Brain microvascular endothelial cell (primary cell): ENCODE data around the gene MPZL2.

Source experiments
- DNase-seq: peaks from one replicate; pipeline ENCODE4 v3.0.0-alpha.2; 2020
- H3K27ac ChIP-seq: fragments of 250-450 bp; sonication (Bioruptor Pico); 2 replicates; pipeline ENCODE4 v1.5.1; 2020; ENCODE audit warnings: mild to moderate bottlenecking, moderate library complexity
- H3K27me3 ChIP-seq: fragments of 250-450 bp; sonication (Bioruptor Pico); replicated peaks from 2 replicates; pipeline ENCODE4 v1.5.1; 2020; ENCODE audit warnings: mild to moderate bottlenecking
- H3K36me3 ChIP-seq: fragments of 250-450 bp; sonication (Bioruptor Pico); replicated peaks from 2 replicates; pipeline ENCODE4 v1.5.1; 2020; ENCODE audit warnings: mild to moderate bottlenecking
- H3K4me3 ChIP-seq: 2 replicates; pipeline ENCODE4 v1.5.1; 2011; ENCODE audit warnings: low read depth, mild to moderate bottlenecking, control low read depth, low read length, moderate library complexity
- in situ Hi-C: cut with HindIII; loops from 2 replicates; pipeline ENCODE4 v1.10.0; 2017; ENCODE audit warnings: low sequenced_read_pairs, low pct_ligation_motif_present
- TF ChIP-seq, protein P1 (sequence below): IDR thresholded peaks from 2 replicates; pipeline ENCODE4 v1.5.1; 2011; ENCODE audit warnings: low read depth, mild to moderate bottlenecking, moderate library complexity, low read length, control low read depth, inconsistent platforms; ENCODE audit errors: missing control alignments

Gene MPZL2

DNA sequence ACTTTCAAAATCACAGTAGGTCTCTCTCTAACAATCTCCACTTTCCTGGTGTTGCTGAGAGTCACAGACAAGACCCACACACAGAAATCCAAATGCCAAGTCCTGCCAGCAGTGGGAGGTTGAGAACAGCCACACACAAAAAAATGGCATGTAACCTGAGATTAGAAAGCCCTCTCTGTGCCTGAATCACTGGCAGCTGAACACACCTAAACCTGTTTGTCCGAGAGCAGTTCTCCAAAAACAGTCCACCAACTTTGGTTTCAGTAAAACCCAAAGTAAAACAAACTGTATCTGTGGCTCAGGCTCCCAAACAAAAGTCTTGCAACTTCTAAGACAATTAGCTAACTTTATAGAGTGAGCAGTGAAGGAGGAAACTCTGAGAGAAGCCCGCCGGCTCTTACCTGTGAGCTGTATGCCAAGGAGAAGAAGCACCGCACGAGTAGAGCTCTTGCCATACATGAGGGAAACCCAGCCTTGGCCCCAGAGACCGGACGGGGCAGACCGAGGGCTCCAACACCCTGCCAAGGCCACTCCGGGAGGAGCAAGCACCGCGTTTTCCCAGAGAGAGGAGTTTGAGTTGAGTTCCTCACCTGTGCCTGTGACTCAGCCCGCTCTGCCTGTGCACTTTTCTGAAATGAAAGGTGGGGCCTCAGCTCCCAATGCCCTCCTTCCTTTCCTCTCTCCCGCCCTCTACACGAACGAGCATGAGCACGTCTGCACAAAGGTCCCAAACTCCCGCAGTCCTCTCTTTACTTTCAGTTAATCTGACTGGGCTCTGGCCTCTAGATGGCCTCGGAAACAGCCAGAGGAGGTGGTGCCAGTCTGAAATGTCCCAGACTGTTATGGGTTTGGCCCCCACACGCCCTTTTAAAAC is at the start of gene MPZL2:
Gene MPZL2, minus strand, starts transcription at position 603 of the 874 bp plus-strand sequence. Its CDS starts 144 bp downstream, at position 459.
- in situ Hi-C loops: no loop called here
- no peak within 1 kb of the TSS for H3K27ac ChIP-seq
- H3K27me3 ChIP-seq: peaks cover 31% of the 10 kb centered on the region
- no peak within 1 kb of the TSS for H3K4me3 ChIP-seq
- no peak for DNase-seq
- H3K36me3 ChIP-seq: no peaks in the 10 kb centered on the region
- TF ChIP-seq, protein P1, sequence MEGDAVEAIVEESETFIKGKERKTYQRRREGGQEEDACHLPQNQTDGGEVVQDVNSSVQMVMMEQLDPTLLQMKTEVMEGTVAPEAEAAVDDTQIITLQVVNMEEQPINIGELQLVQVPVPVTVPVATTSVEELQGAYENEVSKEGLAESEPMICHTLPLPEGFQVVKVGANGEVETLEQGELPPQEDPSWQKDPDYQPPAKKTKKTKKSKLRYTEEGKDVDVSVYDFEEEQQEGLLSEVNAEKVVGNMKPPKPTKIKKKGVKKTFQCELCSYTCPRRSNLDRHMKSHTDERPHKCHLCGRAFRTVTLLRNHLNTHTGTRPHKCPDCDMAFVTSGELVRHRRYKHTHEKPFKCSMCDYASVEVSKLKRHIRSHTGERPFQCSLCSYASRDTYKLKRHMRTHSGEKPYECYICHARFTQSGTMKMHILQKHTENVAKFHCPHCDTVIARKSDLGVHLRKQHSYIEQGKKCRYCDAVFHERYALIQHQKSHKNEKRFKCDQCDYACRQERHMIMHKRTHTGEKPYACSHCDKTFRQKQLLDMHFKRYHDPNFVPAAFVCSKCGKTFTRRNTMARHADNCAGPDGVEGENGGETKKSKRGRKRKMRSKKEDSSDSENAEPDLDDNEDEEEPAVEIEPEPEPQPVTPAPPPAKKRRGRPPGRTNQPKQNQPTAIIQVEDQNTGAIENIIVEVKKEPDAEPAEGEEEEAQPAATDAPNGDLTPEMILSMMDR: no peak

DNA sequence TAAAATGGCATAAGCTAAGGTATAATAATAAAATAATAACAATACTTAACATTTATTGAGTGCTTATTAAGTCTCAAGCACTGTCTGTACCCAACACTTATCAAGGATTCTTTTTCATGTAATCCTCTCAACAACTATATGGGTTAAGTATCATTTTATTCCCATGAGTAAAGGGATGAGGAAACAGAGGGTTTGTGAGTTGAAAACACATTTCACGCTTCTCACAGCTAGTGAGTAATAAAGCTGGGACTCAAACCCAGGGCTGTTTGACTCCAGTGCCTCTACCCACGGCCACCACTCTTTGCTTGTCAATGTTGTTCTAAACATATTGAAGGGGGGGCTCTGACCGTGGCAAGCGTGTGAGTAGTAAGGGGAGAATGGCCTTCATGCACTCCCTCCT is 49.1 kb upstream of the MPZL2 start:
- in situ Hi-C loops: no loop called here
- TF ChIP-seq, protein P1: no peak
- no peak for DNase-seq
- peaks cover 24% of the 10 kb centered on the region for H3K27me3 ChIP-seq
- no peak overlapping the region for H3K27ac ChIP-seq
- H3K36me3 ChIP-seq: no peaks in the 10 kb centered on the region
- H3K4me3 ChIP-seq: no peak overlapping the region

DNA sequence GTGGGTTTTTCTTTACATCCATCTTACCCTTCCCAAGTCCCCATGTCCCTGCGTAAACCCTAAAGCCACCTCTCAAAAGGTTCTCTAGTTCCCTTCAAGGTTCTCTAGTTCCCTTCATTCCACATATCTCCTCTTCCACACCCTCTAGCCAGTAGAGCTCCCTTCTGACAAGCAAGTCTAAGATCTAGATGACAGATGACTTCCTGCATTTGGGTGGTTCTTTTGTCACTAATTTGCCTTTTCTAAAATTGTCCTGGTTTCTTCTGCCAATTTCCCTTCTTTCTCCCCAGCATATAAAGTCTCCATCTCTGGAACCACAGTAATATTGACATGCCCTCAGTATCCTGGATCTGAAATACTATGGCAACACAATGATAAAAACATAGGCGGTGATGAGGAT is 48.2 kb upstream of the MPZL2 start:
- DNase-seq: no peak
- in situ Hi-C loops: no loop called here
- Histone ChIP-seq H3K4me3 (no peak overlapping the region), H3K27me3 (peaks cover 24% of the 10 kb centered on the region), H3K27ac (no peak overlapping the region), H3K36me3 (no peaks in the 10 kb centered on the region)
- TF ChIP-seq, protein P1: no peak

DNA sequence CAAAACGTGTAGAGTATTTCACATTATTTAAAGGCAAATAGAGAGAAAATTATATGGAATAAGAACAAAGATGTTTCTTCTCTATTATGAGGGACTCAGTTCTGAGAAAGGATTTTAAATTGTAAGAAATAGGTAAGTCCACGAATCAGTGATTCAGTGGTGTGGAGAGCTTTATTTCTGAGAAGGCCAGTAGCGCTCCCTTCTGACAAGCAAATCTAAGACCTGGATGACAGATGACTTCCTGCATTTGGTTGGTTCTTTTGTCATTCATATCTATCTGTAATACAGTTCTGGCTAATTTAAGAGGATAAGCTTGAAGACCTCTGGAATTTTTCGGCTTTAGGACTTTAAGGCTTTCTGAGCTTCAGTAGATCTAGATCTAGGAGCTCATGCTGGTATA is 47.4 kb upstream of the MPZL2 start:
- no peak overlapping the region for H3K27ac ChIP-seq

DNA sequence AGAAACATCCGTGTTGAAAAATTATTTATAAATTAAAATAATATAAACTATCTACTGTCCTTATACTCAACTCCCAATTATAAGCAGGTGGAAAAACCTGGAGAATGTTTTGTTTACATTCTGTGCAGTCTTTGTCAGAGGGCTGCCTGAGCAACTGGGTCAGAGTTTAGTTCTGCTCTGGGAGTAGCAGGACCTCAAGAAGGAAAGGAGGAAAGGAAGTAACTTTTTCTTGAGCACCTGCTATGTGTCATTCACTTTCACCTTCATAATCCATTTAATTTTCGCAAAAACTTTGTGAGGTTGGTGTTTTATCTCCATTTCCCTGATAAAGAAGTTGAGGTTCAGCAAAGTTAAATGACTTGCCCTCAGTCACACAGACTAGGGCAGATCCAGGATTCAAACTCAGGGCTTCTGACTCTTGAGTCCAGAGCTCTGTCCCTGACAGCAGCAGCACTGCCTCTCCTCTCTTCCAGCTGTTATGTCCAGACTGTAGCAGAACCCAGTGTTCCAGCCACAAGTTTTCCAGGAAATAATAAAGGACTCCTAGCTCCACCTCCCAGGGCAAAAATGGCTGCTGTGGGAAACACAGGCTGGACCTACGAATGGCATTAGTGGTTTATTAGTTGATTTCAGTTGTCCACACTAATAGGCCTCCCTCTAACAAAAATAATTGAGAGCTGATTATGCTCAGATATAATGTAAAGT is 46.8 kb upstream of the MPZL2 start:
- H3K36me3 ChIP-seq: no peaks in the 10 kb centered on the region
- in situ Hi-C loops: no loop called here
- DNase-seq: no peak

More for the DNA sequence above, 47.4 kb upstream of the MPZL2 start:
- in situ Hi-C loops: no loop called here
- Histone ChIP-seq H3K36me3 (no peaks in the 10 kb centered on the region), H3K27me3 (peaks cover 24% of the 10 kb centered on the region), H3K4me3 (no peak overlapping the region)
- TF ChIP-seq, protein P1: no peak
- no peak for DNase-seq

More for the DNA sequence above, 46.8 kb upstream of the MPZL2 start:
- H3K27ac ChIP-seq: no peak overlapping the region
- TF ChIP-seq, protein P1: no peak
- no peak overlapping the region for H3K4me3 ChIP-seq
- H3K27me3 ChIP-seq: peaks cover 24% of the 10 kb centered on the region
